ENCODE data around the gene RSPH9. TPM values are rescaled to one million over a fixed set of nuclear protein-coding genes. Genes with fewer than 3 reads are reported as not detected.
"Not testable (repeated sequence)": the region's sequence is repeated elsewhere in the genome, so short reads cannot be mapped to it uniquely, and the experiment has no call there.

Gene RSPH9
- total RNA-seq, 1 donor from 2014 or later: under 0.01 TPM

- FAIRE-seq: no peak
- no peaks in the 10 kb centered on the region for H3K27me3 ChIP-seq (ENCODE audit: control insufficient read depth, insufficient read depth, low read length)
- H3K36me3 ChIP-seq (ENCODE audit: control insufficient read depth, insufficient read depth, low read length): no peaks in the 10 kb centered on the region
- H3K4me3 ChIP-seq (ENCODE audit: low read depth, low read length): no peak overlapping the region
- peak; percentile 27 for DNase-seq (ENCODE audit: low read depth)
- TF ChIP-seq, protein P1, sequence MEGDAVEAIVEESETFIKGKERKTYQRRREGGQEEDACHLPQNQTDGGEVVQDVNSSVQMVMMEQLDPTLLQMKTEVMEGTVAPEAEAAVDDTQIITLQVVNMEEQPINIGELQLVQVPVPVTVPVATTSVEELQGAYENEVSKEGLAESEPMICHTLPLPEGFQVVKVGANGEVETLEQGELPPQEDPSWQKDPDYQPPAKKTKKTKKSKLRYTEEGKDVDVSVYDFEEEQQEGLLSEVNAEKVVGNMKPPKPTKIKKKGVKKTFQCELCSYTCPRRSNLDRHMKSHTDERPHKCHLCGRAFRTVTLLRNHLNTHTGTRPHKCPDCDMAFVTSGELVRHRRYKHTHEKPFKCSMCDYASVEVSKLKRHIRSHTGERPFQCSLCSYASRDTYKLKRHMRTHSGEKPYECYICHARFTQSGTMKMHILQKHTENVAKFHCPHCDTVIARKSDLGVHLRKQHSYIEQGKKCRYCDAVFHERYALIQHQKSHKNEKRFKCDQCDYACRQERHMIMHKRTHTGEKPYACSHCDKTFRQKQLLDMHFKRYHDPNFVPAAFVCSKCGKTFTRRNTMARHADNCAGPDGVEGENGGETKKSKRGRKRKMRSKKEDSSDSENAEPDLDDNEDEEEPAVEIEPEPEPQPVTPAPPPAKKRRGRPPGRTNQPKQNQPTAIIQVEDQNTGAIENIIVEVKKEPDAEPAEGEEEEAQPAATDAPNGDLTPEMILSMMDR (IDR thresholded peaks at IDR 0.05; ENCODE audit: insufficient read depth, low read length, severe bottlenecking): no peak
Measured at GRCh38 chr6:43695215-43695966, 50.6 kb downstream of the RSPH9 start.

DNA sequence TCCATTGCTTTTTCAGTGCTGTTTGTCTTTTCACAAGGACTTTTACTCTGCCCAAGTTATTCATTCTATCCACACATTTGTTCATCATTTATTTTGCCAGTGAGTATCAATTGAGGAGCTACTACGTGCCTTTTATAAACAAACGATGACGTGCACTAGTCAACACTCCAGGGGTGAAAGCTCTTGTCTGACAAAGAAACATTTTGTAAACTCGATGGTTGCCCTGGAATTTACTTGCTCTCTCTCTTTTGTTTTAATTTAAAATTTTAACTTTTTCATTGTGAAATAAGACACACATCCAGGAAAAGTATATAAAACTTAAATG lies 51.1 kb downstream of the RSPH9 start:
- Histone ChIP-seq H3K27me3 (ENCODE audit: control insufficient read depth, insufficient read depth, low read length) (no peaks in the 10 kb centered on the region), H3K4me3 (ENCODE audit: low read depth, low read length) (no peak overlapping the region), H3K36me3 (ENCODE audit: control insufficient read depth, insufficient read depth, low read length) (no peaks in the 10 kb centered on the region)
- no peak for FAIRE-seq
- TF ChIP-seq, protein P1 (IDR thresholded peaks at IDR 0.05; ENCODE audit: insufficient read depth, low read length, severe bottlenecking): no peak
- DNase-seq (ENCODE audit: low read depth): no peak

- TF ChIP-seq, protein P1 (IDR thresholded peaks at IDR 0.05; ENCODE audit: insufficient read depth, low read length, severe bottlenecking): no peak
- H3K4me3 ChIP-seq (ENCODE audit: low read depth, low read length): no peak overlapping the region
- H3K27me3 ChIP-seq (ENCODE audit: control insufficient read depth, insufficient read depth, low read length): no peaks in the 10 kb centered on the region
- H3K36me3 ChIP-seq (ENCODE audit: control insufficient read depth, insufficient read depth, low read length): no peaks in the 10 kb centered on the region
- DNase-seq (ENCODE audit: low read depth): no peak
- FAIRE-seq: no peak
Measured at GRCh38 chr6:43697421-43697820, 52.6 kb downstream of the RSPH9 start.

GRCh38 chr6:43698584-43699349 lies 53.9 kb downstream of the RSPH9 start:
- H3K36me3 ChIP-seq (ENCODE audit: control insufficient read depth, insufficient read depth, low read length): no peaks in the 10 kb centered on the region
- no peak for FAIRE-seq
- H3K4me3 ChIP-seq (ENCODE audit: low read depth, low read length): no peak overlapping the region
- peak; percentile 27 for DNase-seq (ENCODE audit: low read depth)
- TF ChIP-seq, protein P1 (IDR thresholded peaks at IDR 0.05; ENCODE audit: insufficient read depth, low read length, severe bottlenecking): no peak
- no peaks in the 10 kb centered on the region for H3K27me3 ChIP-seq (ENCODE audit: control insufficient read depth, insufficient read depth, low read length)

DNA sequence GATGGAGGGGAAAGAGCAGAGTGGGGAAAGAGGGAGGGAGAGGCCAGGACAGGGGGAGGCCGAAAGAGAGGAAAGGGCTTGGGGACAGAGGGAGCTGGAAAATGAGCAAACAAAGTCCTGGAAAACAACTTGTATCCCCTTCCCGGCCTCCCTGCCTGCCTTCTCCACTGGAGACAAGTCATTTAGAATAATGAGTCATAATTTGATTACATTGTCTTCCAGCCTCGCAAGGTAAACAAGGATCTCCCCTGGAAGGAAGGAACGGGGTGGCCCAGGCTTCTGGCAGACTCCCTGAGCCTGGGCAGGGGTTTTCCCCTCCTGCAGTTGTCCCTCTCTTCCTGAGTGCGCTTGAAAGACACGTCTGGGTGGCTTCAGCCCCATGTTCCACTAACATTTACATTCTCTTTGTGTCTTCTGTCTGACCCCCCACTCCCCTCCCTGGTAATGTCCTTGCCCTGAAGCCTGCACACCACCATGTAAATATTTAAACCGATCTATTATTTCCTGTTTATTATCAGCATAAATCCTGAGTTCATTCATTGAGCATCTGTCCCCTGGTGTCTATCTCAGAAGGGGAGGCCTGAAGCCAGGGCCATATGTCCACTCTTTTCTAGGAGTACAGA lies 54.8 kb downstream of the RSPH9 start:
- FAIRE-seq (no peak), DNase-seq (ENCODE audit: low read depth) (peak; percentile 83)
- Histone ChIP-seq H3K4me3 (ENCODE audit: low read depth, low read length) (no peak overlapping the region), H3K36me3 (ENCODE audit: control insufficient read depth, insufficient read depth, low read length) (no peaks in the 10 kb centered on the region), H3K27me3 (ENCODE audit: control insufficient read depth, insufficient read depth, low read length) (no peaks in the 10 kb centered on the region)
- TF ChIP-seq, protein P1 (IDR thresholded peaks at IDR 0.05; ENCODE audit: insufficient read depth, low read length, severe bottlenecking): no peak

- FAIRE-seq; H3K4me3 ChIP-seq (ENCODE audit: low read depth, low read length): not testable (repeated sequence)
Measured at GRCh38 chr6:43700939-43701560, 56.2 kb downstream of the RSPH9 start.

More at GRCh38 chr6:43700939-43701560, 56.2 kb downstream of the RSPH9 start:
- not testable (repeated sequence) for H3K27me3 ChIP-seq (ENCODE audit: control insufficient read depth, insufficient read depth, low read length); DNase-seq (ENCODE audit: low read depth); H3K36me3 ChIP-seq (ENCODE audit: control insufficient read depth, insufficient read depth, low read length)
